HG03280 (cell line): ENCODE results near the gene EFR3B.

Source experiments
- ATAC-seq: cut with Tn5 transposase; IDR thresholded peaks from one replicate; pipeline ENCODE4 v1.9.1; 2021; ENCODE audit warnings: mild to moderate bottlenecking, moderate library complexity; ENCODE audit not compliant: unreplicated experiment

The EFR3B gene

GRCh38 chr2:25178976-25179375, 137.1 kb downstream of the EFR3B start:
- no peak for ATAC-seq

- ATAC-seq, result no peak
Measured at GRCh38 chr2:25184254-25184653, 142.4 kb downstream of the EFR3B start.

GRCh38 chr2:25187729-25188350, 146.0 kb downstream of the EFR3B start:
- ATAC-seq, result no peak

- ATAC-seq, result no peak
Measured at GRCh38 chr2:25188405-25188804, 146.5 kb downstream of the EFR3B start.

- ATAC-seq, result no peak
Measured at GRCh38 chr2:25190536-25190935, 148.7 kb downstream of the EFR3B start.

- no peak for ATAC-seq
Measured at GRCh38 chr2:25194576-25195122, 152.8 kb downstream of the EFR3B start.

GRCh38 chr2:25197336-25198208, 155.7 kb downstream of the EFR3B start:
- ATAC-seq, result no peak

GRCh38 chr2:25198209-25198525, 156.3 kb downstream of the EFR3B start:
- ATAC-seq, result no peak

GRCh38 chr2:25198576-25198975, 156.7 kb downstream of the EFR3B start:
- no peak for ATAC-seq

GRCh38 chr2:25201265-25201664, 159.4 kb downstream of the EFR3B start:
- no peak for ATAC-seq

GRCh38 chr2:25201794-25202193, 159.9 kb downstream of the EFR3B start:
- ATAC-seq, result no peak

- ATAC-seq, result no peak
Measured at GRCh38 chr2:25202275-25202674, 160.4 kb downstream of the EFR3B start.

GRCh38 chr2:25204190-25204838, 162.4 kb downstream of the EFR3B start:
- no peak for ATAC-seq

GRCh38 chr2:25207078-25207545, 165.2 kb downstream of the EFR3B start:
- ATAC-seq, result no peak
